Astrocyte (in vitro differentiated cells and primary cell): ENCODE measurements around the gene HOXC9. TPM values are rescaled to one million over a fixed set of nuclear protein-coding genes. Genes with fewer than 3 reads are reported as not detected.

Experiments
- DNase-seq: peaks from one replicate; pipeline ENCODE4 v3.0.0-alpha.2; 2010; ENCODE audit warnings: low read depth
- FAIRE-seq: peaks from 2 replicates; lab custom pipeline; 2011; peaks lifted over from hg19 to GRCh38; lab: Jason Lieb, UNC
- H2AFZ ChIP-seq: 2 replicates; pipeline ENCODE4 v1.6.0; 2012; ENCODE audit warnings: low read depth, low read length, inconsistent platforms
- H3K27ac ChIP-seq: 2 replicates; pipeline ENCODE4 v1.5.1; 2011; ENCODE audit warnings: low read depth, low read length, inconsistent platforms
- H3K27me3 ChIP-seq: 2 replicates; pipeline ENCODE4 v1.6.0; 2011; ENCODE audit warnings: low read length, inconsistent platforms; ENCODE audit not compliant: insufficient read depth
- H3K36me3 ChIP-seq: 2 replicates; pipeline ENCODE4 v1.5.1; 2011; ENCODE audit warnings: low read length, inconsistent platforms; ENCODE audit not compliant: insufficient read depth
- H3K4me1 ChIP-seq: 2 replicates; pipeline ENCODE4 v1.5.1; 2011; ENCODE audit warnings: low read length, inconsistent platforms; ENCODE audit not compliant: insufficient read depth
- H3K4me2 ChIP-seq: 2 replicates; pipeline ENCODE4 v1.6.0; 2012; ENCODE audit warnings: low read length, inconsistent platforms
- H3K4me3 ChIP-seq: 2 replicates; pipeline ENCODE4 v1.5.1; 2011; ENCODE audit warnings: low read depth, mild to moderate bottlenecking, low read length, inconsistent platforms; ENCODE audit not compliant: insufficient read depth
- H3K79me2 ChIP-seq: 2 replicates; pipeline ENCODE4 v1.6.0; 2012; ENCODE audit warnings: mild to moderate bottlenecking, low read length, inconsistent platforms; ENCODE audit not compliant: insufficient read depth
- H3K9ac ChIP-seq: 2 replicates; pipeline ENCODE4 v1.6.0; 2012; ENCODE audit warnings: mild to moderate bottlenecking, low read length, inconsistent platforms
- H3K9me3 ChIP-seq: 2 replicates; pipeline ENCODE4 v1.5.1; 2012; ENCODE audit warnings: low read depth, mild to moderate bottlenecking, low read length, inconsistent platforms; ENCODE audit not compliant: insufficient read depth
- H4K20me1 ChIP-seq: 2 replicates; pipeline ENCODE4 v1.6.0; 2012; ENCODE audit warnings: low read length, inconsistent platforms; ENCODE audit not compliant: insufficient read depth
- H3K27ac Mint-ChIP-seq: one replicate; pipeline ENCODE4 v1.8.0; 2021; ENCODE audit warnings: mild to moderate bottlenecking, mixed read lengths; ENCODE audit not compliant: unreplicated experiment
- H3K27me3 Mint-ChIP-seq: one replicate; pipeline ENCODE4 v1.8.0; 2021; ENCODE audit warnings: low read depth, mixed read lengths; ENCODE audit not compliant: unreplicated experiment
- H3K36me3 Mint-ChIP-seq: one replicate; pipeline ENCODE4 v1.8.0; 2021; ENCODE audit warnings: low read depth, mixed read lengths; ENCODE audit not compliant: unreplicated experiment
- H3K4me1 Mint-ChIP-seq: one replicate; pipeline ENCODE4 v1.8.0; 2021; ENCODE audit warnings: low read depth, mixed read lengths; ENCODE audit not compliant: unreplicated experiment
- H3K4me3 Mint-ChIP-seq: one replicate; pipeline ENCODE4 v1.8.0; 2021; ENCODE audit warnings: mild to moderate bottlenecking, moderate library complexity, mixed read lengths; ENCODE audit not compliant: unreplicated experiment
- H3K9me3 Mint-ChIP-seq: one replicate; pipeline ENCODE4 v1.8.0; 2021; ENCODE audit warnings: mild to moderate bottlenecking, mixed read lengths; ENCODE audit not compliant: unreplicated experiment
- CTCF ChIP-seq: IDR thresholded peaks from 2 replicates; pipeline ENCODE4 v1.5.1; 2011; ENCODE audit warnings: low read depth, mild to moderate bottlenecking, inconsistent platforms, low read length, moderate library complexity; ENCODE audit not compliant: insufficient read depth
- EZH2 ChIP-seq: IDR thresholded peaks from 2 replicates; pipeline ENCODE4 v1.6.1; 2012; ENCODE audit warnings: mild to moderate bottlenecking, low read length, inconsistent platforms; ENCODE audit not compliant: insufficient read depth
- total RNA-seq: library from RNA; stranded (reverse); gene quantifications from 2 replicates; pipeline ENCODE4 v1.2.1, GENCODE V29; 2021

HOXC9 gene
- total RNA-seq, 1 donor from 2014 or later = not detected

- TF ChIP-seq CTCF (no peak), EZH2 (no peak)
- DNase-seq = no peak
- H3K4me2 ChIP-seq = no peak overlapping the region
- no peak overlapping the region for H3K4me3 ChIP-seq
- no peak overlapping the region for H3K27ac ChIP-seq
- Mint-ChIP-seq H3K27me3 (peaks cover 87% of the 10 kb centered on the region), H3K9me3 (peaks cover 31% of the 10 kb centered on the region), H3K36me3 (no peaks in the 10 kb centered on the region), H3K4me3 (no peak overlapping the region), H3K4me1 (no peaks in the 10 kb centered on the region), H3K27ac (no peak overlapping the region)
- peaks cover 3% of the 10 kb centered on the region for H3K9me3 ChIP-seq
- no peaks in the 10 kb centered on the region for H3K4me1 ChIP-seq
- FAIRE-seq = no peak
- H3K36me3 ChIP-seq = no peaks in the 10 kb centered on the region
- no peaks in the 10 kb centered on the region for H4K20me1 ChIP-seq
- no peaks in the 10 kb centered on the region for H3K79me2 ChIP-seq
- no peak overlapping the region for H2AFZ ChIP-seq
- no peak overlapping the region for H3K9ac ChIP-seq
- peaks cover 91% of the 10 kb centered on the region for H3K27me3 ChIP-seq
Observed at GRCh38 chr12:53987787-53988230, 12.2 kb upstream of the HOXC9 start.

- no peak overlapping the region for H3K9ac ChIP-seq
- Mint-ChIP-seq H3K4me1 (no peaks in the 10 kb centered on the region), H3K27me3 (peaks cover 87% of the 10 kb centered on the region), H3K36me3 (no peaks in the 10 kb centered on the region), H3K9me3 (peaks cover 32% of the 10 kb centered on the region), H3K27ac (no peak overlapping the region), H3K4me3 (no peak overlapping the region)
- H3K4me2 ChIP-seq = no peak overlapping the region
- TF ChIP-seq EZH2 = peak; percentile 15
- TF ChIP-seq CTCF = no peak
- no peak overlapping the region for H2AFZ ChIP-seq
- H3K27ac ChIP-seq = no peak overlapping the region
- H3K27me3 ChIP-seq = peaks cover 91% of the 10 kb centered on the region
- H3K36me3 ChIP-seq = no peaks in the 10 kb centered on the region
- H3K4me3 ChIP-seq = no peak overlapping the region
- H3K4me1 ChIP-seq = no peaks in the 10 kb centered on the region
- no peak for FAIRE-seq
- no peak for DNase-seq
- H3K79me2 ChIP-seq = no peaks in the 10 kb centered on the region
- H3K9me3 ChIP-seq = peaks cover 7% of the 10 kb centered on the region
- no peaks in the 10 kb centered on the region for H4K20me1 ChIP-seq
Observed at GRCh38 chr12:53988541-53989226, 11.3 kb upstream of the HOXC9 start.
